CD4-positive, alpha-beta T cell treated with Interleukin-15 for 4 hours (primary cell): Measurements from ENCODE around the gene SPANXB1.
"Not testable (repeated sequence)": the region's sequence is repeated elsewhere in the genome, so short reads cannot be mapped to it uniquely, and the experiment has no call there.

Source experiments
- DNase-seq: peaks from one replicate; pipeline ENCODE4 v3.0.0-alpha.2; 2020; ENCODE audit warnings: low spot score

The SPANXB1 gene

GRCh38 chrX:141002568-141002967 is at the start of gene SPANXB1:
Gene SPANXB1 (plus strand): TSS chrX:141002594. CDS start chrX:141002694, 100 bp downstream.
- DNase-seq: not testable (repeated sequence)

- no peak for DNase-seq
Observed at GRCh38 chrX:140967036-140967435, 35.4 kb upstream of the SPANXB1 start.

GRCh38 chrX:140971099-140971795 is 31.1 kb upstream of the SPANXB1 start:
- DNase-seq: no peak

GRCh38 chrX:140975472-140975871 is 26.9 kb upstream of the SPANXB1 start:
- DNase-seq: no peak

- no peak for DNase-seq
Observed at GRCh38 chrX:140980271-140980670, 22.1 kb upstream of the SPANXB1 start.

- no peak for DNase-seq
Observed at GRCh38 chrX:140983730-140984129, 18.7 kb upstream of the SPANXB1 start.

- not testable (repeated sequence) for DNase-seq
Observed at GRCh38 chrX:141005243-141005642, 2.8 kb downstream of the SPANXB1 start.

- not testable (repeated sequence) for DNase-seq
Observed at GRCh38 chrX:141044246-141044645, 41.9 kb downstream of the SPANXB1 start.

GRCh38 chrX:141049878-141050277 is 47.5 kb downstream of the SPANXB1 start:
- DNase-seq: not testable (repeated sequence)

GRCh38 chrX:141052098-141052497 is 49.7 kb downstream of the SPANXB1 start:
- not testable (repeated sequence) for DNase-seq
